OCI-LY1 (cell line): Measurements from ENCODE around the gene ELOVL6.
"Not testable (repeated sequence)": the region's sequence is repeated elsewhere in the genome, so short reads cannot be mapped to it uniquely, and the experiment has no call there.

Source experiments
- H2AFZ ChIP-seq: fragments of 200-600 bp; sonication (generic), shearing (Covaris generic); 2 replicates; pipeline ENCODE4 v1.6.0; 2014; ENCODE audit warnings: antibody characterized with exemption, mild to moderate bottlenecking, low read length
- H3F3A ChIP-seq: fragments of 200-600 bp; sonication (generic), shearing (Covaris generic); 2 replicates; pipeline ENCODE4 v1.6.0; 2014; ENCODE audit warnings: mild to moderate bottlenecking, antibody characterized with exemption, low read length, moderate library complexity; ENCODE audit not compliant: insufficient read depth
- H3K27ac ChIP-seq: fragments of 200-600 bp; sonication (generic); 2 replicates; pipeline ENCODE4 v1.5.1; 2014; ENCODE audit warnings: low read length, mixed run types, mild to moderate bottlenecking, low read depth; ENCODE audit not compliant: poor library complexity, severe bottlenecking
- H3K27me3 ChIP-seq: fragments of 200-600 bp; sonication (generic); 2 replicates; pipeline ENCODE4 v1.6.0; 2014; ENCODE audit warnings: antibody characterized with exemption, mild to moderate bottlenecking, low read length, moderate library complexity; ENCODE audit not compliant: insufficient read depth
- H3K36me3 ChIP-seq: fragments of 200-600 bp; sonication (generic); 2 replicates; pipeline ENCODE4 v1.6.1; 2014; ENCODE audit warnings: mild to moderate bottlenecking, antibody characterized with exemption, low read length, moderate library complexity, mixed read lengths; ENCODE audit not compliant: insufficient read depth
- H3K4me1 ChIP-seq: fragments of 200-600 bp; sonication (generic); 2 replicates; pipeline ENCODE4 v1.5.1; 2014; ENCODE audit warnings: mild to moderate bottlenecking, low read length, moderate library complexity; ENCODE audit not compliant: insufficient read depth, severe bottlenecking
- H3K4me2 ChIP-seq: fragments of 200-600 bp; sonication (generic), shearing (Covaris generic); 2 replicates; pipeline ENCODE4 v1.6.1; 2014; ENCODE audit warnings: low read length
- H3K4me3 ChIP-seq: fragments of 200-600 bp; sonication (generic); 2 replicates; pipeline ENCODE4 v1.5.1; 2014; ENCODE audit warnings: low read length, low read depth, mild to moderate bottlenecking, mixed read lengths; ENCODE audit not compliant: poor library complexity, severe bottlenecking
- H3K79me2 ChIP-seq: fragments of 200-600 bp; shearing (Covaris generic); 2 replicates; pipeline ENCODE4 v1.6.1; 2016; ENCODE audit warnings: mixed run types, low read length, mixed read lengths; ENCODE audit not compliant: insufficient read depth
- H3K9ac ChIP-seq: fragments of 200-600 bp; sonication (generic), shearing (Covaris generic); 2 replicates; pipeline ENCODE4 v1.6.1; 2014; ENCODE audit warnings: mild to moderate bottlenecking, low read length, mixed read lengths
- H3K9me2 ChIP-seq: fragments of 200-600 bp; sonication (generic), shearing (Covaris generic); 2 replicates; pipeline ENCODE4 v1.6.1; 2014; ENCODE audit warnings: low read depth, mild to moderate bottlenecking, low read length, mixed read lengths
- H3K9me3 ChIP-seq: fragments of 200-600 bp; shearing (Covaris generic); 2 replicates; pipeline ENCODE4 v1.6.1; 2014; ENCODE audit warnings: low read length, mixed read lengths
- H4K20me1 ChIP-seq: fragments of 200-600 bp; sonication (generic), shearing (Covaris generic); 2 replicates; pipeline ENCODE4 v1.6.0; 2016; ENCODE audit warnings: mild to moderate bottlenecking, low read length; ENCODE audit not compliant: insufficient read depth
- CTCF ChIP-seq: fragments of 200-600 bp; sonication (generic), shearing (Covaris generic); IDR thresholded peaks from 2 replicates; pipeline ENCODE4 v1.5.1; 2017; ENCODE audit warnings: mild to moderate bottlenecking, antibody characterized with exemption, low read length, moderate library complexity, mixed read lengths
- EZH2 ChIP-seq: fragments of 200-600 bp; sonication (generic), shearing (Covaris generic); IDR thresholded peaks from 2 replicates; pipeline ENCODE4 v1.8.0; 2017; ENCODE audit warnings: borderline replicate concordance, mixed run types, mild to moderate bottlenecking, antibody characterized with exemption, low read length, moderate library complexity, mixed read lengths

The ELOVL6 gene

GRCh38 chr4:110229266-110229665 lies 30.9 kb upstream of the ELOVL6 start:
- Histone ChIP-seq H3K4me2 (no peak overlapping the region), H3K79me2 (no peaks in the 10 kb centered on the region), H4K20me1 (no peaks in the 10 kb centered on the region), H3K36me3 (no peaks in the 10 kb centered on the region), H3K9me3 (no peaks in the 10 kb centered on the region), H3K9ac (no peak overlapping the region), H3K9me2 (no peaks in the 10 kb centered on the region), H2AFZ (no peak overlapping the region), H3K4me1 (no peaks in the 10 kb centered on the region), H3F3A (no peaks in the 10 kb centered on the region), H3K27ac (no peak overlapping the region), H3K27me3 (no peaks in the 10 kb centered on the region), H3K4me3 (no peak overlapping the region)
- no peak for TF ChIP-seq CTCF
- no peak for TF ChIP-seq EZH2

GRCh38 chr4:110224812-110225211 lies 26.4 kb upstream of the ELOVL6 start:
- TF ChIP-seq EZH2, result no peak
- TF ChIP-seq CTCF, result no peak
- Histone ChIP-seq H3K4me2 (no peak overlapping the region), H3K4me3 (no peak overlapping the region), H3K79me2 (no peaks in the 10 kb centered on the region), H3K9me3 (no peaks in the 10 kb centered on the region), H4K20me1 (no peaks in the 10 kb centered on the region), H3K36me3 (no peaks in the 10 kb centered on the region), H3K9me2 (no peaks in the 10 kb centered on the region), H2AFZ (no peak overlapping the region), H3K27ac (no peak overlapping the region), H3K4me1 (no peaks in the 10 kb centered on the region), H3F3A (no peaks in the 10 kb centered on the region), H3K9ac (no peak overlapping the region), H3K27me3 (no peaks in the 10 kb centered on the region)

DNA sequence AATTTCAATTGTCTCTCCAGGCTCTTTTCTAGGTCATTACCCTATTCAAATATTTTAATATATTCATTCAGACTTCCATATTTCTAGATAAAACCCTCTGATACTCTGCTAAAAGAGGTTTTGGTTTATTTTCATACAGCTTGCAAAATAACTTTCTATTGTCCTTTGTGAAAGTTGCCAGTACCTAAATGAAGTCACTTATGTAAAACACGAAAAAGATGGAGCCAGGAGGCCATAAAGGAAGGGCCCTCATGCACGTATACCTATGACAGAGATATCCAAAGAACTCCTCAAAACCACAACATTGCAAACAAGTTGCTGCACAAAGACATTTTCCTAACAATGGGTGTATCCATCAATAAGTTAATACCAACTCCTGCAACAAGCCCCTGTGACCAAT lies 25.7 kb upstream of the ELOVL6 start:
- Histone ChIP-seq H3F3A (no peaks in the 10 kb centered on the region), H3K9me3 (no peaks in the 10 kb centered on the region), H3K4me2 (no peak overlapping the region), H3K36me3 (no peaks in the 10 kb centered on the region), H3K27ac (no peak overlapping the region), H2AFZ (no peak overlapping the region), H3K4me1 (no peaks in the 10 kb centered on the region), H3K4me3 (no peak overlapping the region), H3K9ac (no peak overlapping the region), H3K79me2 (no peaks in the 10 kb centered on the region), H3K27me3 (no peaks in the 10 kb centered on the region), H4K20me1 (no peaks in the 10 kb centered on the region), H3K9me2 (no peaks in the 10 kb centered on the region)
- no peak for TF ChIP-seq CTCF
- no peak for TF ChIP-seq EZH2

DNA sequence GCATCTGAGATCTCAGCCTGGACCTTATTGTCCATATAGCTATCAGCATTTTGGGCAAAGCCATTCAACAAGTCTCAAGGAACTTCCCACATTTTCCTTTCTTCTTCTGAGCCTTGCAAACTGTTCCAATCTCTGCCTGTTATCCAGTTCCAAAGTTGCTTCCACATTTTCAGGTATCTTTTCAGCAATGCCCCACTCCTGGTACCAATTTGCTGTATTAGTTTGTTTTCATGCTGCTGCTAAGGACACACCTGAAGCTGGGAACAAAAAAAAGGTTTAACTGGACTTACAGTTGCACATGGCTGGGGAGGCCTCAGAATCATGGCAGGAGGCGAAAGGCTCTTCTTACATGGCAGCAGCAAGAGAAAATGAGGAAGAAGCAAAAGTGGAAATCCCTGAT lies 20.5 kb upstream of the ELOVL6 start:
- not testable (repeated sequence) for H3K4me2 ChIP-seq

GRCh38 chr4:110217181-110217580 lies 18.8 kb upstream of the ELOVL6 start:
- not testable (repeated sequence) for H3K4me3 ChIP-seq, H3F3A ChIP-seq, H4K20me1 ChIP-seq, H3K9ac ChIP-seq, H3K9me3 ChIP-seq, H3K9me2 ChIP-seq, H3K4me2 ChIP-seq, H3K4me1 ChIP-seq, H2AFZ ChIP-seq, H3K27ac ChIP-seq, H3K27me3 ChIP-seq, H3K36me3 ChIP-seq, H3K79me2 ChIP-seq

More for the DNA sequence above, 20.5 kb upstream of the ELOVL6 start:
- not testable (repeated sequence) for H3K27me3 ChIP-seq, H3K4me3 ChIP-seq, H3K27ac ChIP-seq, H3K79me2 ChIP-seq, H3K9me2 ChIP-seq, H4K20me1 ChIP-seq, H2AFZ ChIP-seq, H3K9me3 ChIP-seq, H3K4me1 ChIP-seq, H3F3A ChIP-seq, H3K9ac ChIP-seq, H3K36me3 ChIP-seq
